ENCODE data around the gene KIF26B. TPM values are rescaled to one million over a fixed set of nuclear protein-coding genes. Genes with fewer than 3 reads are reported as not detected.

KIF26B gene
- total RNA-seq, 3 donors from 2014 or later (not counting 1 experiment from before 2014, with no cell fraction given): 0.16 to 0.96 (median 0.18) TPM

GRCh38 chr1:245118066-245118465 is 36.7 kb upstream of the KIF26B start:
- ATAC-seq: no peak
- intact Hi-C loops (cut with micrococcal nuclease): no loop called here
- no peaks in the 10 kb centered on the region for H3K36me3 Mint-ChIP-seq
- no peaks in the 10 kb centered on the region for H3K9me3 ChIP-seq (ENCODE audit: control insufficient read depth, insufficient read depth, low read length)
- no peak overlapping the region for H3K4me3 Mint-ChIP-seq
- H3K4me1 ChIP-seq (ENCODE audit: control insufficient read depth, insufficient read depth, low read length): no peaks in the 10 kb centered on the region
- peaks cover 0 to 6% of the 10 kb centered on the region in 2 donors for H3K27me3 Mint-ChIP-seq (ENCODE audit: low read depth in 2 of 2)
- no peaks in the 10 kb centered on the region for H3K36me3 ChIP-seq (ENCODE audit: control insufficient read depth, insufficient read depth, low read length)
- no peak for DNase-seq
- H3K27ac ChIP-seq (ENCODE audit: low read length): no peak overlapping the region
- no peaks in the 10 kb centered on the region for H3K4me1 Mint-ChIP-seq
- WGBS (ENCODE audit: insufficient coverage): 87% methylated on average over 6 of the region's 7 CpGs
- no peaks in the 10 kb centered on the region for H3K27me3 ChIP-seq (ENCODE audit: control insufficient read depth, insufficient read depth, low read length)
- TF ChIP-seq, protein P1, sequence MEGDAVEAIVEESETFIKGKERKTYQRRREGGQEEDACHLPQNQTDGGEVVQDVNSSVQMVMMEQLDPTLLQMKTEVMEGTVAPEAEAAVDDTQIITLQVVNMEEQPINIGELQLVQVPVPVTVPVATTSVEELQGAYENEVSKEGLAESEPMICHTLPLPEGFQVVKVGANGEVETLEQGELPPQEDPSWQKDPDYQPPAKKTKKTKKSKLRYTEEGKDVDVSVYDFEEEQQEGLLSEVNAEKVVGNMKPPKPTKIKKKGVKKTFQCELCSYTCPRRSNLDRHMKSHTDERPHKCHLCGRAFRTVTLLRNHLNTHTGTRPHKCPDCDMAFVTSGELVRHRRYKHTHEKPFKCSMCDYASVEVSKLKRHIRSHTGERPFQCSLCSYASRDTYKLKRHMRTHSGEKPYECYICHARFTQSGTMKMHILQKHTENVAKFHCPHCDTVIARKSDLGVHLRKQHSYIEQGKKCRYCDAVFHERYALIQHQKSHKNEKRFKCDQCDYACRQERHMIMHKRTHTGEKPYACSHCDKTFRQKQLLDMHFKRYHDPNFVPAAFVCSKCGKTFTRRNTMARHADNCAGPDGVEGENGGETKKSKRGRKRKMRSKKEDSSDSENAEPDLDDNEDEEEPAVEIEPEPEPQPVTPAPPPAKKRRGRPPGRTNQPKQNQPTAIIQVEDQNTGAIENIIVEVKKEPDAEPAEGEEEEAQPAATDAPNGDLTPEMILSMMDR (IDR thresholded peaks at IDR 0.05): no peak
- H3K4me3 ChIP-seq (ENCODE audit: low read length): no peak overlapping the region
- H3K9me3 Mint-ChIP-seq: no peaks in the 10 kb centered on the region
- H3K27ac Mint-ChIP-seq: no peak overlapping the region

DNA sequence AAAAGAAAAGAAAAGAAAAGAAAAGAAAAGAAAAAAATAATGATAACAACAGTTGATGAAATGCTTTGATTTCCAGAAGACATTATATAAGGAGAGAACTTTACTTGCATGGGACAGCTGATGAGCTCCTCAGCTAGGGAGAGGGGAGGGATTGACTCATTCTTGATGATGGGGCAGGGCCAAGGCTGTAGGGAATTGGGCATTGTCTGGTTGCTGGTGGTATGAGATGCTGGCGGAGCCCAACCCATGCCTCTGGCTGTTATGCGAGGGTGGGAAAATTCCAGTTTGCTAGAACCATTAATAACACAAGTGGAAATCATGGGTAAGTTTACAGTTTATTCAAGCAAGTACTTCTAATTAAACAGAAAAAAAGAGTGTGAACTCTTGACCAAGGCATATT is 36.0 kb upstream of the KIF26B start:
- intact Hi-C loops (cut with micrococcal nuclease): no loop called here
- no peaks in the 10 kb centered on the region for H3K36me3 Mint-ChIP-seq
- DNase-seq (no peak), ATAC-seq (no peak)
- Histone ChIP-seq H3K9me3 (ENCODE audit: control insufficient read depth, insufficient read depth, low read length) (no peaks in the 10 kb centered on the region), H3K36me3 (ENCODE audit: control insufficient read depth, insufficient read depth, low read length) (no peaks in the 10 kb centered on the region), H3K27me3 (ENCODE audit: control insufficient read depth, insufficient read depth, low read length) (no peaks in the 10 kb centered on the region), H3K27ac (ENCODE audit: low read length) (no peak overlapping the region), H3K4me1 (ENCODE audit: control insufficient read depth, insufficient read depth, low read length) (no peaks in the 10 kb centered on the region), H3K4me3 (ENCODE audit: low read length) (no peak overlapping the region)
- TF ChIP-seq, protein P1 (IDR thresholded peaks at IDR 0.05): no peak
- H3K27ac Mint-ChIP-seq: no peak overlapping the region
- no peak overlapping the region for H3K4me3 Mint-ChIP-seq
- no CpG with 5 or more reads among the region's 2 CpGs for WGBS (ENCODE audit: insufficient coverage)
- H3K27me3 Mint-ChIP-seq (ENCODE audit: low read depth in 2 of 2): peaks cover 0 to 6% of the 10 kb centered on the region in 2 donors
- H3K4me1 Mint-ChIP-seq: no peaks in the 10 kb centered on the region
- no peaks in the 10 kb centered on the region for H3K9me3 Mint-ChIP-seq

GRCh38 chr1:245121523-245121922 is 33.3 kb upstream of the KIF26B start:
- H3K9me3 Mint-ChIP-seq: no peaks in the 10 kb centered on the region
- no peaks in the 10 kb centered on the region for H3K4me1 ChIP-seq (ENCODE audit: control insufficient read depth, insufficient read depth, low read length)
- H3K9me3 ChIP-seq (ENCODE audit: control insufficient read depth, insufficient read depth, low read length): no peaks in the 10 kb centered on the region
- H3K27ac Mint-ChIP-seq: no peak overlapping the region
- no peak for DNase-seq
- ATAC-seq: no peak
- no peaks in the 10 kb centered on the region for H3K36me3 Mint-ChIP-seq
- no peak overlapping the region for H3K4me3 Mint-ChIP-seq
- intact Hi-C loops (cut with micrococcal nuclease): no loop called here
- H3K4me1 Mint-ChIP-seq: no peaks in the 10 kb centered on the region
- TF ChIP-seq, protein P1 (IDR thresholded peaks at IDR 0.05): no peak
- H3K36me3 ChIP-seq (ENCODE audit: control insufficient read depth, insufficient read depth, low read length): no peaks in the 10 kb centered on the region
- no peaks in the 10 kb centered on the region for H3K27me3 ChIP-seq (ENCODE audit: control insufficient read depth, insufficient read depth, low read length)
- H3K27ac ChIP-seq (ENCODE audit: low read length): no peak overlapping the region
- H3K4me3 ChIP-seq (ENCODE audit: low read length): no peak overlapping the region
- WGBS (ENCODE audit: insufficient coverage): 95% methylated on average over 7 of the region's 7 CpGs
- H3K27me3 Mint-ChIP-seq (ENCODE audit: low read depth in 2 of 2): peaks cover 2 to 6% of the 10 kb centered on the region in 2 donors

DNA sequence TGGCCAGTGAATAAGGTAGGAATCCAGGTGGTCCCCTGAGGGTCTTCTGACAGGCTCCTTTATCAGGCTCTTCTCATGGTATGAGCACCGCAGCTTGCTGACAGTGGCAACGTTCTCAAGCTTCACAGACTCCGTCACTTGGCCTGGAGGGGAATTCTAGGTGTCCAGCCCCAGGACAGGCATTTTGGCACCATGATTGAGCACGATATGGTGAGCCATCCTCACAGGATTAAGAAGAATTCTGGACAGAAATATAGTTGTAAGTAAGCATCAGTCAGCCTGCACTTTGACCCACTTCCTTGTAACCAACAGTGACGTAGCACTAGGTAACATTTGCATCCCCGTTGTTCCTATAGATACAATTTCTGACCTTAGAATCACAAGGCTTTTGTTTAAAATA is 30.5 kb upstream of the KIF26B start:
- H3K4me1 Mint-ChIP-seq: no peaks in the 10 kb centered on the region
- WGBS (ENCODE audit: insufficient coverage): 93% methylated on average over 4 of the region's 6 CpGs
- Histone ChIP-seq H3K4me1 (ENCODE audit: control insufficient read depth, insufficient read depth, low read length) (no peaks in the 10 kb centered on the region), H3K4me3 (ENCODE audit: low read length) (no peak overlapping the region), H3K9me3 (ENCODE audit: control insufficient read depth, insufficient read depth, low read length) (no peaks in the 10 kb centered on the region), H3K36me3 (ENCODE audit: control insufficient read depth, insufficient read depth, low read length) (no peaks in the 10 kb centered on the region), H3K27ac (ENCODE audit: low read length) (no peak overlapping the region), H3K27me3 (ENCODE audit: control insufficient read depth, insufficient read depth, low read length) (no peaks in the 10 kb centered on the region)
- H3K4me3 Mint-ChIP-seq: no peak overlapping the region
- H3K27me3 Mint-ChIP-seq (ENCODE audit: low read depth in 2 of 2): peaks cover 11 to 16% of the 10 kb centered on the region in 2 donors
- TF ChIP-seq, protein P1 (IDR thresholded peaks at IDR 0.05): no peak
- H3K27ac Mint-ChIP-seq: no peak overlapping the region
- DNase-seq (no peak), ATAC-seq (no peak)
- H3K36me3 Mint-ChIP-seq: no peaks in the 10 kb centered on the region
- intact Hi-C loops (cut with micrococcal nuclease): no loop called here
- H3K9me3 Mint-ChIP-seq: no peaks in the 10 kb centered on the region
